Left forelimb (tissue), 1 donor: Measurements from ENCODE around the gene WDR7.

Experiments used
- DNase-seq: peaks from one replicate; pipeline ENCODE4 v3.0.0-alpha.2; 2018; ENCODE audit warnings: low spot score

Gene WDR7

DNA sequence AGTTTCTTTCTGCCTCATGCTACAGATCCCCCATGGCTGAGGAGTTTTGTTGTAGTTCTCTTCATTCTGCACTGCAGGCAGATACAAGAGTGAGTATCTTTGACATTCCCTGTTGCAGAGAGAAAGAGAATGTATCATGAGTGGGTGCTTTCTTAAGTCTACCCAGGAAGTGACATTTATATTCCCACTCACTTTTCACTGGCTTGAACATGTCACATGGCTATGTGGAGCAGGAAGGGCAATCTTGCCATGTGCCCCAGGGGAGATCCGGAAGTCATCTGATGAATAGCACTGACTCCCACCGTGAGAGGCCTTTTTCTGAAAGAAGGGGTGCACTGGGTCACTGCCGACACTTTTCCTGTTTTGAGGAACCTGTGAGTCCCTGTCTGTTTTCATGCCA lies 429.3 kb downstream of the WDR7 start:
- DNase-seq: no peak

DNA sequence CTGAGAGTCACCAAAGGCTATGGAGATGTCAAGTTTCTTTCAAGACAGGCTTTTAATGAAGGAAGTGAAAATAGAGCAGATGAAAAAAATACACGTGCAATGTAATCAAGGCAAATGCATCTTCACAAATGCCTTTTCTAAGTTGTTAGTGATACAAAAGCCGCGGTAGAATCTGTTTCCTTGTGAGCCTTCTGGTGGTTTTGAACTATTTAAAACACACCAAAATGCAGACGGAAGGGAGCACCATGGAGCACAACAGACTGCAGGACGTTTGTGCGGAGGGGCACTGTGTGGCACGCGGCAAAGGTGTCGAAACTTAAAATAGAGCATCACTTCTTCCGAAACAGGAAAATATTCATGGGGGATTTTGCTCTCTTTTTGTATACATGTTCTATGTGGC lies 430.7 kb downstream of the WDR7 start:
- DNase-seq: no peak

DNA sequence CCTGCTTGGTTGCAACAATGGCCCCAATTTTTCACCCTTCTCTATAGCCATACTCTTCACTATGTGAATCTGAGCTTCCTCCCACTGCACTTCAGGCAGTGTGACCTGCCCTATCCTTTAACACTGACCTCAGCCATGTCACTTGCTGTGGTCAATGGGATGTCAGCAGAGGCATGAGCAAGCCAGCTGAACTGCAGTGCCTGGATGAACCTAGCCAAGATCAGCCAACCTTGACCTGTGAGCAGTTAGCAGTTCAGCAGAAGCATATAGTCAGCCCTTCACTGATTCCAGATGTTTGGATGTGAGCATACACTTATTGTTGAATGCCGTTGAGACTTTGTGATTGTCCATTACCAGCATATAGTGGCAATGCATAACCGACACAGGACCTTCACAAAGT lies 432.3 kb downstream of the WDR7 start:
- DNase-seq: no peak

DNA sequence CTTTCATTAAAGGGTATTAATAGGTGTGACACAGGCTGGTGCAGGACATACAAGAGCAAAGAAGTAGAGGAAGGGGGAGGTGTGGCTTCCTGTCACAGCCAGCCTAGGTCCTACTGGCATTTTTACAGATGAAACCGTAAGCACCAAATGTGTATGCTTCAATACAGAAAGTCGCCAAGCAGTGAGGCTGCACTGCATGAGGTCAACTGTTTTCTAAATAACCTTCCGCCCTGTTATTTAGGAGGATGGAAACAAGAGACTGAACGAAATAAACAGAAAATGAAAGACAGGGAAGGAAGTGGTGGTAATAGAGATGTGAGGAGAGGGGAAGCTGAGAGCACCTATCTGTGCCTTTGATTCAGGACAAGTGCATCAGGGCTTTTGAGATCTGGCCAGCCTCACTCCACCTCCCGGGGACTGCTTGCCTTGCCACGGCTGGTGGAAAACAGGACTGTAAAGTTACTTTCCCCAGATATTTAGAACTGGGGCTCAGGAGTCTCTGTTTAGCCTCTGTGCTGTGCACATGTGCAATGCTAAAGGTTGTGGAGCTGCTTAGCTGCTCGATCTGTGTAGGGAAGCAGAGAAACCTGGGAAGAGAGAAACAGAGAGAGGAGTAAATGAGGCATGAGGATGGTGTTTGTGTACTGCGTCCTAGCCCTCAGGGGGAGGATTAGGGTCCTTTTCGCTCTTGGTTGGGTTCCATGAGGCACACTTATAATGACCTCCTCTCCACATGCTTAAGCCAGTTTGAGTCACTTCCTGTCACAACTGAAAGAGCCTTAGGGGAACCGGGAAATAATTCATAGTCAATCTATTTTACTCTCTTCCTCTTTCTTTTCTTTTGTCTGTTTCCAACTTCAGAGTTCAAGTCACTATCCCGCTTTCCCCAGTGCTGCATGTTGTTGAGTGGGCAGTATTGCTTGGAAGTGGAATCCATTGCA lies 433.4 kb downstream of the WDR7 start:
- no peak for DNase-seq

GRCh38 chr18:57085371-57085770 lies 434.2 kb downstream of the WDR7 start:
- no peak for DNase-seq

- DNase-seq: no peak
Measured at GRCh38 chr18:57086163-57086562, 435.0 kb downstream of the WDR7 start.
